Measurements from ENCODE around the gene ATP8B1.
"Not testable (repeated sequence)": the region's sequence is repeated elsewhere in the genome, so short reads cannot be mapped to it uniquely, and the experiment has no call there.

The ATP8B1 gene

GRCh38 chr18:57803103-57803969 is at the start of gene ATP8B1:
ATP8B1 (minus strand) TSS chr18:57803315; CDS start chr18:57731807, 71,508 bp downstream.
- no peak for DNase-seq (ENCODE audit: low read depth)

DNA sequence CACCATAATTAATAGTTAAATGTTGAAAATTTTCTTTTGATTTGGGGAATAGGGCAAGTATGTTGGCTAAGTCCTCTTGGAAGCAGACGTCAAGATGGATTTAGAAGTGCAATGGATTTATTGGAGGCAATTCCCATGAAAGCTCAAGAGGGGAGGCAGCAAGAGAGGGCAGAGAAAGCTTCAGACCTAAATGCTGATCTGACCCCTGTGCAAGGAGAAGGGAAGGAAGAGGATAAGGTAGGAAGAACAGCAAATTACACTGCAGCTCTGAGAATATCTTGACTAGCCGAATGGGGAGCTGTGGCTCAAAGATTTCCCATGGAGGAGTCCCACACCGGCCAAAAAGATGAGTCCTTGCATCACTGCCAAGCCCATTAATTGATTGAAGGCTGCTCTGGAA is 46.9 kb upstream of the ATP8B1 start:
- no peak for DNase-seq (ENCODE audit: low read depth)

DNA sequence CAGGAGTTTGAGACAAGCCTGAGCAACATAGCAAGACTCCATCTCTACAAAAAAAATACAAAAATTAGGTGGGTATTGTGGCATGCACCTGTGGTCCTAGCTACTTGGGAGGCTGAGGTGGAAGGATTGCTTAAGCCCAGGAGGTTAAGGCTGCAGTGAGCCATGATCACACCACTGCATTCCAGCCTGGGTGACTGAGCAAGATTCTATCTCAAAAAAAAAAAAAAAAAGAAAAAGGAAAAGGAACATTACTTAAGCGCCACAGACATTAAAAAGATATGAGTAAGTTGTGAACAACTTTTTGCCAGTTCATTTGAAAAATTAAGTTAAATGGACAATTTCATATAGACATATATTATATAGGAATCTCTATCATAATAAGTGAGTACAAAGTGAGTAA is 45.3 kb upstream of the ATP8B1 start:
- not testable (repeated sequence) for DNase-seq (ENCODE audit: low read depth)

DNA sequence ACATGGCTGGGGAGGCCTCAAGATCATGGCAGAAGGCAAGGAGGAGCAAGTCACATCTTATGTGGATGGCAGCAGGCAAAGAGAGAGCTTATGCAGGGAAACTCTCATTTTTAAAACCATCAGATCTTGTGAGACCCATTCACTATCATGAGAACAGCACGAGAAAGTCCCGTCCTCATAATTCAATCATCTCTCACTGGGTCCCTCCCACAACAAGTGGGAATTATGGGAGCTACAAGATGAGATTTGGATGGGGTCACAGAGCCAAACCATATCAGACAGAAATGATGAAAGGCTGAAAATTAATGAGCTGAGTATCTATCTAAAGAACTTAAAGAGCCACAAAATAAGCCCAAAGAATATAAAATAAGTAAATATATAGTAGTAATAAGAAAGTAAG is 44.3 kb upstream of the ATP8B1 start:
- not testable (repeated sequence) for DNase-seq (ENCODE audit: low read depth)

DNA sequence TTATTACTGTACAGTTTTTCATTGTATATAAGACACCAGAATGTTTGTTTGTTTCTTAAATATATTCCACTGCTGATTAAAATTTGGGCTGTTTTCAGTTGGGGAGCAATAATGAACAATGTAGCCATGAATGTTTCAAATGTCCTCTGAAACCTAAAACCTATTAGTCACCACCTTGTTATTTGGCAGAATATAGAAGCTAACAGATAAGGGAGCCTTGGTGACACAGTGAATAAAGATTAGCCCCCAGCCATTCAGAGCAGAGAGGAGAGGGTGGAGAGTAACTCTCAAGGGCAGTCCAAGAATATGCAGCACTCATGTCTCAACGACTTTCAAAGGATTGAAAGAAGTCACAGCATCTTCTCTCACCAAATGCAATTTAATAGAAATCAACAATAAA is 43.1 kb upstream of the ATP8B1 start:
- DNase-seq (ENCODE audit: low read depth), result peak; percentile 58

GRCh38 chr18:57845605-57846074 is 42.5 kb upstream of the ATP8B1 start:
- DNase-seq (ENCODE audit: low read depth), result no peak

- DNase-seq (ENCODE audit: low read depth), result no peak
These were observed 41.2 kb upstream of the ATP8B1 start for GRCh38 chr18:57844319-57844718.

DNA sequence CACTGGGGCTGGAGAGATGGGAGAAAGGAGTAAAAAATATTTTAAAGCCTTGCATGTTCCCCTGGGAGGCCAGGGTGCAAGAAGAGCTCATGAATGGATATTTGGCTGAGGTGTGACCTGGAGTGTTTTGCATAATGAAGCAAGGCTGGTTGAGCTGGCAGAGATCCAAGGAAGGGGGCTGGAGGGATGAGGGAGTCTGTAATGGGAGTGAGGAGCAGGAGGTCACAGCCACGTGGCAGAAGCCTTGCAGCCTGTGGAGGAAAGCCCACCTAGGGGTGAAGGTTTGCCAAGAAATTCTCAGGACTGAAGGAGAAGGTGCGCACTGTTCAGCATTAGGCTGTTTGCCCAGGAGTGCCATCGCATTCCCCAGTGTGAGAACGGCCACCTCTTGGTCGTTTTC is 40.3 kb upstream of the ATP8B1 start:
- no peak for DNase-seq (ENCODE audit: low read depth)

GRCh38 chr18:57841568-57841967 is 38.5 kb upstream of the ATP8B1 start:
- no peak for DNase-seq (ENCODE audit: low read depth)

- DNase-seq (ENCODE audit: low read depth), result peak; percentile 86
These were observed 36.8 kb upstream of the ATP8B1 start for GRCh38 chr18:57839942-57840381.

GRCh38 chr18:57837917-57838548 is 34.9 kb upstream of the ATP8B1 start:
- no peak for DNase-seq (ENCODE audit: low read depth)

DNA sequence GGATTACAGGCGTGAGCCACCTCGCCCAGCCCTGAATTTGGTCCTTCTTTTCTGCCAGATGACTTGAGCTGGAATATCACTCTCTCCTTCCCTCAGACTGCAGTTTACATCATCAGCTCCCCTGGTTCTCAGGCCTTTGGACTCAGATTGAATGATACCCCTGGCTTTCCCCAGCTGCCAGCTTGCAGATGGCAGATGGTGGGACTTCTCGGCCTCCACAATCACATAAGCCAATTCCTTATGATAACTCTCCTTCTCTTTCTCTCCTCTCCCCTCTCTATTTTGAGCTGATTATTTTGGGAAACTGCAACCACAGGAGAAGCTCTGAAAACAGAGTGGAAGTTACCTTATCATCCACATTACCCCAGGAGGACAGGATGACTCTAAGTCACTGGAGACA is 33.4 kb upstream of the ATP8B1 start:
- no peak for DNase-seq (ENCODE audit: low read depth)

DNA sequence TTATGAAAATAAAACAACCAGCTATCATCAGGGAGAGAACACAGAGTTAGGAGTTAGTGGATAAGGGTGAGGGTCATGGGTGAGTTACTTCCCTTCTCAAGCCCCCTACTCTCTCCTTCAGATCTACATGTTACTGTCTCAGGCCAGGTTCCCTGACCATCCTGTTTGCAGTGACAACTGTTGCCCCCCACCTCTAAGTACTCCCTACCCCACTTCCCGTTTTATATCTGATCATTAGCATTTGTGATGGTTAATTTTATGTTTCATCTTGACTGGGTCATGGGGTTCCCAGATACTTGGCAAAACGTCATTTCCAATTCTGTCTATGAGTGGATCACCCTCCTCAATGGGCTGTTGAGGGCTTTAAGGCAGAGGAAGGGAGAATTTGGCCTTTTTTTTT is 32.8 kb upstream of the ATP8B1 start:
- DNase-seq (ENCODE audit: low read depth), result no peak

GRCh38 chr18:57834616-57835015 is 31.5 kb upstream of the ATP8B1 start:
- DNase-seq (ENCODE audit: low read depth), result no peak

GRCh38 chr18:57833441-57834101 is 30.5 kb upstream of the ATP8B1 start:
- no peak for DNase-seq (ENCODE audit: low read depth)

DNA sequence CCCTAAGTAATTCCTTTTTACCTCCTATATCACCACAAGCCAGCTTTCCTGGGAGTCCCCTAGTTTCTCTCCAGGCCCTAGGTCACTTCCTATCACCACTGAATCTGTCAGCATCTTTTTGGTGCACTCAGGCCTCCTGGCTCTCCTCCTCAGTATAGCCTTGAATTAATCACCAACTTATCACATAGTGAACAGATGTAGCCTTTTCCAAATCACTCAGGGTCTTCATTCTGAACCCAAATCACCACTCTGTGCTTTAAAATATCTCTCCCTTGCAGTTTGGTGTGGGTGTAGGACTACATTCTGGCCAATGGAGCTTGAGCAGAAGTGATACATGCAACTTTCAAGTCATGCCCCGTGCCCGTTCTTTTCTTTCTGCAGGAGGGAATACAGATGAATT is 29.6 kb upstream of the ATP8B1 start:
- no peak for DNase-seq (ENCODE audit: low read depth)

- no peak for DNase-seq (ENCODE audit: low read depth)
These were observed 28.7 kb upstream of the ATP8B1 start for GRCh38 chr18:57831597-57832377.

DNA sequence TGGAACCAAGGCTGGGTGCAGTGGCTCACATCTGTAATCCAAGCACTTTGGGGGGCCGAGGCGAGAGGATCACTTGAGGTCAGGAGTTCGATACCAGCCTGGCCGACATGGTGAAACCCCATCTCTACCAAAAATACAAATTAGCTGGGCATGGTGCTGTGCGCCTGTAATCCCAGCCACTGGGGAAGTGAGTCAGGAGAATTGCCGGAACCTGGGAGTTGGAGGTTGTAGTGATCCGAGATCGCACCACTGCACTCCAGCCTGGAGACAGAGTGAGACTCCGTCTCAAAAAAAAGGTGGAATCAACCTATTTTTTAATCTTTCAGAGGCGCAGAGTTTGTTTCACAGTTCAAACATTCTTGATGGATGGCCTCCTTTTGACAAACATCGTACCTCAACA is 24.5 kb upstream of the ATP8B1 start:
- DNase-seq (ENCODE audit: low read depth), result no peak

DNA sequence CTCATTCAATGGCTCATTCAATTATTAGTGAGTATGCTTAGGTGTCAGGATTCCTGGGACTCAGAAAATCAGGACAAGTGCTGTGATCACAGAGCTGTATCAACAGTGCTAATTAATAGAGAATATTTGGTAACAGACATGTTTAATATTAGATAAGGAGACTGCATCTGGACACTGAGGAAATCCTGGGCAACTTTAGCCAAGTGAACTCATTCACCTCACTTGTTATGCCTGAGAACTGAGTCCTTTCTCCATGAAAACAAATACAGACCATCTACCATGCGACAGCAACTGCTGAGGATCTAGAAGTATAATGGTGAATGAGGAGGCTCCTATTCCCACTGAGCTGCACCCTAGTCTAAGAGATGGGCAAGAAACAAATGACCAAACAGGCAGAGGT is 23.1 kb upstream of the ATP8B1 start:
- no peak for DNase-seq (ENCODE audit: low read depth)

GRCh38 chr18:57820583-57820982 is 17.5 kb upstream of the ATP8B1 start:
- DNase-seq (ENCODE audit: low read depth), result not testable (repeated sequence)

- DNase-seq (ENCODE audit: low read depth), result peak; percentile 79
These were observed 16.8 kb upstream of the ATP8B1 start for GRCh38 chr18:57819671-57820460.

Data from HS-5 (cell line).